Fibroblast of skin of right biceps (primary cell): ENCODE results near the gene MPL.
A peak's percentile ranks its signal among the peaks of the same experiment; 100 is the strongest.
"Not testable (repeated sequence)": the region's sequence is repeated elsewhere in the genome, so short reads cannot be mapped to it uniquely, and the experiment has no call there.

Source experiments
- DNase-seq: peaks from one replicate; pipeline ENCODE4 v3.0.0-alpha.2; 2013

Gene MPL

GRCh38 chr1:43358121-43358745 is 20.6 kb downstream of the MPL start:
- DNase-seq = peak; percentile 52

GRCh38 chr1:43358746-43359693 is 21.4 kb downstream of the MPL start, which contains the start of gene CDC20:
TSS of gene CDC20 (plus strand) at chr1:43358981. CDS start at chr1:43359216, 235 bp downstream.
- peak; percentile 98 for DNase-seq

GRCh38 chr1:43359696-43360095 is 22.1 kb downstream of the MPL start:
- no peak for DNase-seq

- DNase-seq = no peak
These were observed 23.0 kb downstream of the MPL start for GRCh38 chr1:43360616-43361015.

- DNase-seq = no peak
These were observed 25.8 kb downstream of the MPL start for GRCh38 chr1:43363283-43363934.

- no peak for DNase-seq
These were observed 26.4 kb downstream of the MPL start for GRCh38 chr1:43363935-43364525.

- no peak for DNase-seq
These were observed 28.1 kb downstream of the MPL start for GRCh38 chr1:43365678-43366077.

- DNase-seq = no peak
These were observed 28.6 kb downstream of the MPL start for GRCh38 chr1:43366179-43366578.

- DNase-seq = peak; percentile 49
These were observed 29.0 kb downstream of the MPL start for GRCh38 chr1:43366601-43367025.

GRCh38 chr1:43367026-43367903 is 29.6 kb downstream of the MPL start:
- DNase-seq = peak; percentile 75

GRCh38 chr1:43367904-43368645 is 30.5 kb downstream of the MPL start, which contains the start of gene ELOVL1:
TSS of gene ELOVL1 (minus strand) at chr1:43368011. CDS start at chr1:43365609, 2,402 bp downstream.
- DNase-seq = peak; percentile 91

- DNase-seq = peak; percentile 43
These were observed 31.0 kb downstream of the MPL start for GRCh38 chr1:43368646-43369020.

- not testable (repeated sequence) for DNase-seq
These were observed 32.2 kb downstream of the MPL start for GRCh38 chr1:43369779-43370178.

GRCh38 chr1:43370564-43370963 is 32.9 kb downstream of the MPL start:
- DNase-seq = no peak

GRCh38 chr1:43372172-43372571 is 34.6 kb downstream of the MPL start:
- DNase-seq = no peak

GRCh38 chr1:43373066-43373940 is 35.7 kb downstream of the MPL start:
- DNase-seq = peak; percentile 85

GRCh38 chr1:43376723-43377235 is 39.2 kb downstream of the MPL start:
- DNase-seq = no peak

- DNase-seq = no peak
These were observed 40.2 kb downstream of the MPL start for GRCh38 chr1:43377831-43378230.

GRCh38 chr1:43379476-43379875 is 41.9 kb downstream of the MPL start:
- DNase-seq = no peak

GRCh38 chr1:43381612-43382011 is 44.0 kb downstream of the MPL start:
- DNase-seq = no peak
